ENCODE results near the gene INTS13.
"Not testable (repeated sequence)": the region's sequence is repeated elsewhere in the genome, so short reads cannot be mapped to it uniquely, and the experiment has no call there.

The INTS13 gene

DNA sequence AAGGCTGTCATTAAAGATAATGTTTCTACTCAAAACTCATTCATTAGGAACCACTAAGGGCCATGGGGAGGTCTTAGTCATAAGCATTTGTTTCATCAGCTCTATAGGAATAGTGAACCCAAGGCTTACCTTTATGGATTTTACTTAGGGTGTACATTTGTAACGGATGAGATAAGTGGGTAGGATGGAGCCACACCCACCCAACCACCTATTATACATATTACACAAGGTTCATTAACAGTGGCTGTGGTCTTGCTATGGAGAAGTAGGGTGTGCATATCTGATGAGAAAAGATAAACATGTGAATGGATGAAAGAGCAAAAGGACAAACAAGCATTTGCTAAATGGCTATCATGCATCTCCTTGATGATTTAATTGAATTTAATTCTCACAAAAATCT, 65.2 kb downstream of the INTS13 start:
- Histone ChIP-seq H3K27me3 (ENCODE audit: insufficient read depth, low read length) (no peaks in the 10 kb centered on the region), H2AFZ (ENCODE audit: low read depth, low read length) (no peak overlapping the region), H3K36me3 (ENCODE audit: insufficient read depth, low read length) (no peaks in the 10 kb centered on the region), H3K9me3 (ENCODE audit: low read length) (peaks cover 1% of the 10 kb centered on the region), H3K4me3 (ENCODE audit: low read length) (no peak overlapping the region), H3K4me1 (ENCODE audit: insufficient read depth, low read length) (no peaks in the 10 kb centered on the region)

DNA sequence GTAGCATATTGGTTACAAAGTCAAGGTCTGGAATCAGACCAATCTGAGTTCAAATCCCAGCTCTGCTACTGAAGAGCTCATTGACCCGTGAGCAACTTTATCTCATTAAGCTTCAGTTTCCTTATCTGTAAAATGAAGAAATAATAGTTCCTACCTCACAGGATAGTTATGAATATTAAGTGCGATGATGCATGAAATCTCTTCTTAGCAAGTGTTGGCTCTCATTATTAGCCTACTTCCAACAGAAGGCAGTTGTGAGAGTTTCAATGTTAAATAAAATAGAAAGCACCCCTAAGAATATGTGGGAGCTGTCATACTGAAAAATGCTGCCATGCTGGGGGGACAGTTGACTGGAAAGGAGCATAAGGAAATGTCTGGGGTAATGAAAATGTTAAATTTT, 65.8 kb downstream of the INTS13 start:
- no peak overlapping the region for H2AFZ ChIP-seq (ENCODE audit: low read depth, low read length)
- no peaks in the 10 kb centered on the region for H3K36me3 ChIP-seq (ENCODE audit: insufficient read depth, low read length)
- no peak overlapping the region for H3K4me3 ChIP-seq (ENCODE audit: low read length)
- peaks cover 1% of the 10 kb centered on the region for H3K9me3 ChIP-seq (ENCODE audit: low read length)
- H3K4me1 ChIP-seq (ENCODE audit: insufficient read depth, low read length): no peaks in the 10 kb centered on the region
- no peaks in the 10 kb centered on the region for H3K27me3 ChIP-seq (ENCODE audit: insufficient read depth, low read length)

GRCh38 chr12:26870491-26871419, 67.0 kb downstream of the INTS13 start:
- H2AFZ ChIP-seq (ENCODE audit: low read depth, low read length): no peak overlapping the region
- H3K4me1 ChIP-seq (ENCODE audit: insufficient read depth, low read length): no peaks in the 10 kb centered on the region
- H3K4me3 ChIP-seq (ENCODE audit: low read length): no peak overlapping the region
- H3K36me3 ChIP-seq (ENCODE audit: insufficient read depth, low read length): no peaks in the 10 kb centered on the region
- H3K27me3 ChIP-seq (ENCODE audit: insufficient read depth, low read length): no peaks in the 10 kb centered on the region
- H3K9me3 ChIP-seq (ENCODE audit: low read length): peaks cover 1% of the 10 kb centered on the region

DNA sequence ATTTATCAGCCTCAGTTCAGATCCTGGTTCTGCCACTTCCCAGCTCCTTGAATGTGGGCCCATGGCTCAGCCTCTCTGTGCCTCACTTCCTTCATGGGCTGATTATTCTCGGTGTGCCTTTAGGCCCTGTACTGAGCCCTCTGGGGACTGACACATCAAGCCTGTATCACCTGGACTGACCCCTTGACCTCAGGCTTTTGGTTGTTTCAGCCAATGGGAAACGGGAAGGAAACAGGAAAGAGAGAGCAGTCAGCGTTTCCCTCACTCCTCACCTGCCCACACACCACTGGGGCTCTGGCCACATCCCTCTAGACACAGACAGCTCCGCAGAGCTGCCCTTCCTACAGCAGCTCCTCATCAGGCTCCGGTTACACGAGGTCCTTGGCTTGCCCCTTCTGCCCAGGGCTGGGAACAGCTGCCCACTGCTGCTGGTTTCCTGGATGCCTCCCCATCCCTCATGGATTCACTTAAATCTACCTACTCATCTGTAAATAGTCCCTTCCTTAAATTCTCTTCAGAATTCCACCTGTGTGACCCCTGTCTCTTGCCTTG, 67.8 kb downstream of the INTS13 start:
- no peaks in the 10 kb centered on the region for H3K27me3 ChIP-seq (ENCODE audit: insufficient read depth, low read length)

DNA sequence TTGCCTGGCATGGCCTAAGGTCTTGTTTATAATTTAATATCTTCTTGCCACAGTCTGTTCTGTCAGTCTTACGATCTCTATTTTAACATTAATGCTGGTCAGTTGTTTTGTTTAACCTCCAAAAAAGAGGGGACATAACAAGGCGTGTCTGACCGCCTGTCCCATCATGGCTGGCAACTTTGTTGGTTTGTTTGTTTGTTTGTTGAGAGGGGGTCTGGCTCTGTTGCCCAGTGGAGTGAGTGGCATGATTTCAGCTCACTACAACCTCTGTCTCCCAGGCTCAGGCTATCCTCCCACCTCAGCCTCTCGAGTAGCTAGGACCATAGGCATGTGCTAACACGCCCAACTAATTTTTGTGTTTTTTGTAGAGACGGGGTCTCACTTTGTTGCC, 68.7 kb downstream of the INTS13 start:
- Histone ChIP-seq H3K36me3 (ENCODE audit: insufficient read depth, low read length) (no peaks in the 10 kb centered on the region), H3K27me3 (ENCODE audit: insufficient read depth, low read length) (no peaks in the 10 kb centered on the region), H3K9me3 (ENCODE audit: low read length) (no peaks in the 10 kb centered on the region), H3K4me3 (ENCODE audit: low read length) (no peak overlapping the region), H3K4me1 (ENCODE audit: insufficient read depth, low read length) (no peaks in the 10 kb centered on the region), H2AFZ (ENCODE audit: low read depth, low read length) (no peak overlapping the region)

More for the DNA sequence above, 67.8 kb downstream of the INTS13 start:
- Histone ChIP-seq H3K9me3 (ENCODE audit: low read length) (peaks cover 1% of the 10 kb centered on the region), H3K4me3 (ENCODE audit: low read length) (no peak overlapping the region), H3K36me3 (ENCODE audit: insufficient read depth, low read length) (no peaks in the 10 kb centered on the region), H2AFZ (ENCODE audit: low read depth, low read length) (no peak overlapping the region), H3K4me1 (ENCODE audit: insufficient read depth, low read length) (no peaks in the 10 kb centered on the region)

DNA sequence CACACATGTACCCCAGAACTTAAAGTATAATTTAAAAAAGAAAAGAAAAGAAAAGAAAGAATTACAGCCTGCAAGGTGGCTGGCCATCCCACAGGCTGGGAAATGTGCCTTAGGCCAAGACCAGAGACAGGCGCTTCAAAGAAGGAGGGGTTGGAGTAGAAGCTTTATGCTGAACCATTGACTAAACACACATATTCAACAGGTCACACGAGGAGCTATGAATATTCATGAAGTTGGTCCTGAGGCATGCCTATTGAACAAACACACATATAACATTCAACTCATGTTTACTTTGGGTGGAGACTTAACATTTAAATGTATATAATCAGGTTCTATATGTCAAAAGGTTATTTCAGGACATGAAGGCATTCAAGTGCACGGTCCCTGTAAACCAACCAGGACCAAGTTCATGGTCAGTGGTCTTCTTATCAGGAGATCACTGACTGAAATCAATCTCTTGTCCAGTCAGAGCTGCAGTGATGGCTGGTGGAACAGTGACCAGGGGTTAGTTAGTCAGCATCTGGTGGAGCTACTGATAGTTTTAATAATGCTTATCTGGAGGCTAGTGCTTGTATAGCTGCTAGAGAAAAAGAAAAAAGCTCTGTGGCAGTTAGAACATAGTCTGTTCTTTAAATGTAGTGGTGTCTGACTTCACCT, 69.2 kb downstream of the INTS13 start:
- H2AFZ ChIP-seq (ENCODE audit: low read depth, low read length): no peak overlapping the region
- no peaks in the 10 kb centered on the region for H3K9me3 ChIP-seq (ENCODE audit: low read length)
- H3K27me3 ChIP-seq (ENCODE audit: insufficient read depth, low read length): no peaks in the 10 kb centered on the region
- no peaks in the 10 kb centered on the region for H3K36me3 ChIP-seq (ENCODE audit: insufficient read depth, low read length)
- no peaks in the 10 kb centered on the region for H3K4me1 ChIP-seq (ENCODE audit: insufficient read depth, low read length)
- H3K4me3 ChIP-seq (ENCODE audit: low read length): no peak overlapping the region

DNA sequence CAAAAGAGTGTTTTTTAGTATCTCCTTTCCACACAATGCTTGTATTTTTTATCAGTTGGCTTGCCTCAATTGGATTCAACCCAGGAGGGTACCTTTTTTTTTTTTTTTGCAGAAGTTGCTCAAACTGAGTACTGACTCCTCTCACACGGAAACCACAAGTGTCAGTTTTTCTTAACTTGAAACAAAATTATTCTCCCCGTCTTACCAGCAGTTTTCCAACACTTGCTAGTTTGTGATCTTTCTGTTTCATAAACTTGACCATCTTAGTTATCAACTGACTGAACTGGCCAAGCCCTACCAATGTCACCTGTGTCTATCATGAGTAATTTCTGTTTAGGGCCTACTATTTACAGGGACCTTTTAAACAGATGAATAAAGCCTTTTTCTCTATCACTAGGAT, 70.7 kb downstream of the INTS13 start:
- no peak overlapping the region for H2AFZ ChIP-seq (ENCODE audit: low read depth, low read length)
- no peaks in the 10 kb centered on the region for H3K9me3 ChIP-seq (ENCODE audit: low read length)
- no peak overlapping the region for H3K4me3 ChIP-seq (ENCODE audit: low read length)
- no peaks in the 10 kb centered on the region for H3K36me3 ChIP-seq (ENCODE audit: insufficient read depth, low read length)
- H3K27me3 ChIP-seq (ENCODE audit: insufficient read depth, low read length): no peaks in the 10 kb centered on the region
- no peaks in the 10 kb centered on the region for H3K4me1 ChIP-seq (ENCODE audit: insufficient read depth, low read length)

GRCh38 chr12:26863515-26863914, 74.3 kb downstream of the INTS13 start:
- Histone ChIP-seq H3K27me3 (ENCODE audit: insufficient read depth, low read length) (no peaks in the 10 kb centered on the region), H3K9me3 (ENCODE audit: low read length) (peaks cover under 1% of the 10 kb centered on the region), H3K36me3 (ENCODE audit: insufficient read depth, low read length) (no peaks in the 10 kb centered on the region), H3K4me1 (ENCODE audit: insufficient read depth, low read length) (no peaks in the 10 kb centered on the region), H3K4me3 (ENCODE audit: low read length) (no peak overlapping the region), H2AFZ (ENCODE audit: low read depth, low read length) (no peak overlapping the region)

DNA sequence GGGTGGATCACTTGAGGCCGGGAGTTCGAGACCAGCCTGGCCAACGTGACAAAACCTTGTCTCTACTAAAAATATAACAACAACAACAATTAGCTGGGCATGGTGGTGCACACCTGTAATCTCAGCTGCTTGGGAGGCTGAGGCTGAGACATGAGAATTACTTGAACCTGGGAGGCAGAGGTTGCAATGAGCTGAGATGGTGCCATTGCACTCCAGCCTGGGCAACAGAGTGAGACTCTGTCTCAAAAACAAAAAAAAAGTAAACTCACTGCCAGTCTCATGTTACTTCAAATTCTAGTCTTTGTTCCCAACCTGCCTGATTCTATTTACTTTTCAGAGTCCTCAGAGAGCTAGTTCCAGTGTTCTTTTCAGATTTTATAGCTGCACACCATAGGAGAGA, 75.0 kb downstream of the INTS13 start:
- not testable (repeated sequence) for H3K27me3 ChIP-seq (ENCODE audit: insufficient read depth, low read length); H3K4me3 ChIP-seq (ENCODE audit: low read length); H3K36me3 ChIP-seq (ENCODE audit: insufficient read depth, low read length); H3K9me3 ChIP-seq (ENCODE audit: low read length); H2AFZ ChIP-seq (ENCODE audit: low read depth, low read length); H3K4me1 ChIP-seq (ENCODE audit: insufficient read depth, low read length)

GRCh38 chr12:26861690-26862089, 76.1 kb downstream of the INTS13 start:
- Histone ChIP-seq H3K4me3 (ENCODE audit: low read length) (no peak overlapping the region), H3K9me3 (ENCODE audit: low read length) (peaks cover 2% of the 10 kb centered on the region), H3K4me1 (ENCODE audit: insufficient read depth, low read length) (peaks cover 7% of the 10 kb centered on the region), H3K36me3 (ENCODE audit: insufficient read depth, low read length) (no peaks in the 10 kb centered on the region), H2AFZ (ENCODE audit: low read depth, low read length) (no peak overlapping the region), H3K27me3 (ENCODE audit: insufficient read depth, low read length) (no peaks in the 10 kb centered on the region)

- Histone ChIP-seq H3K9me3 (ENCODE audit: low read length) (peaks cover 2% of the 10 kb centered on the region), H3K27me3 (ENCODE audit: insufficient read depth, low read length) (no peaks in the 10 kb centered on the region), H3K4me1 (ENCODE audit: insufficient read depth, low read length) (peaks cover 7% of the 10 kb centered on the region), H3K4me3 (ENCODE audit: low read length) (no peak overlapping the region), H3K36me3 (ENCODE audit: insufficient read depth, low read length) (no peaks in the 10 kb centered on the region), H2AFZ (ENCODE audit: low read depth, low read length) (no peak overlapping the region)
Observed at GRCh38 chr12:26857465-26858176, 80.2 kb downstream of the INTS13 start.

DNA sequence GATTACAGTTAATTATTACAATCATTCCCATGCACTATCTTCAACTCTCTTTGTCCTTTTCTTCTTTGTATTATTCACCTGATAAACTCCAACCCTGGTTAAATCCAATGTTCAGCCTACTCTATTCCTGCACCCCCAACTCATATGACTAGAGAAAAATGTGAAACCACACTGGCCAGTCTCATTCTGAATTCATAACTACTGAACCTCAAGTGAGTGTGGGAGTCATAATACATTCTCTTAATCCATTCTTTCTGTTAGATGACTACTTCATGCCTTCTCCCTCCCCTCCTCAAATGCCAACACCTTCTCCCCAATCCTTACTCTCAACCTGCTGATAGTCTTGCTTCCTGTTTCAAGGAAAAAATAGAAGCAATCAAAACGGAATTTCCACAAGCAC, 82.4 kb downstream of the INTS13 start:
- Histone ChIP-seq H2AFZ (ENCODE audit: low read depth, low read length) (no peak overlapping the region), H3K9me3 (ENCODE audit: low read length) (peaks cover 2% of the 10 kb centered on the region), H3K36me3 (ENCODE audit: insufficient read depth, low read length) (no peaks in the 10 kb centered on the region), H3K27me3 (ENCODE audit: insufficient read depth, low read length) (no peaks in the 10 kb centered on the region), H3K4me1 (ENCODE audit: insufficient read depth, low read length) (peaks cover 7% of the 10 kb centered on the region), H3K4me3 (ENCODE audit: low read length) (no peak overlapping the region)

Data from neuron (in vitro differentiated cells).